HG03095 (cell line): ENCODE measurements around the gene TCERG1L.
"Not testable (repeated sequence)": the region's sequence is repeated elsewhere in the genome, so short reads cannot be mapped to it uniquely, and the experiment has no call there.

ENCODE experiments used
- ATAC-seq: cut with Tn5 transposase; IDR thresholded peaks from one replicate; pipeline ENCODE4 v1.9.1; 2021; ENCODE audit warnings: moderate library complexity; ENCODE audit not compliant: unreplicated experiment

Gene TCERG1L

GRCh38 chr10:131250454-131251145, 60.9 kb downstream of the TCERG1L start:
- no peak for ATAC-seq

GRCh38 chr10:131249955-131250344, 61.6 kb downstream of the TCERG1L start:
- ATAC-seq, result no peak

- ATAC-seq, result no peak
These were observed 62.1 kb downstream of the TCERG1L start for GRCh38 chr10:131249238-131249954.

GRCh38 chr10:131248376-131249165, 63.0 kb downstream of the TCERG1L start:
- no peak for ATAC-seq

GRCh38 chr10:131247873-131248272, 63.6 kb downstream of the TCERG1L start:
- no peak for ATAC-seq

- no peak for ATAC-seq
These were observed 64.7 kb downstream of the TCERG1L start for GRCh38 chr10:131246775-131247174.

GRCh38 chr10:131246089-131246488, 65.4 kb downstream of the TCERG1L start:
- ATAC-seq, result no peak

GRCh38 chr10:131245475-131246059, 66.0 kb downstream of the TCERG1L start:
- ATAC-seq, result no peak

- no peak for ATAC-seq
These were observed 66.7 kb downstream of the TCERG1L start for GRCh38 chr10:131244836-131245235.

GRCh38 chr10:131243076-131243475, 68.4 kb downstream of the TCERG1L start:
- ATAC-seq, result no peak

GRCh38 chr10:131242007-131242406, 69.5 kb downstream of the TCERG1L start:
- no peak for ATAC-seq

- ATAC-seq, result no peak
These were observed 70.8 kb downstream of the TCERG1L start for GRCh38 chr10:131240691-131241090.

- no peak for ATAC-seq
These were observed 71.6 kb downstream of the TCERG1L start for GRCh38 chr10:131239926-131240325.

- ATAC-seq, result no peak
These were observed 72.1 kb downstream of the TCERG1L start for GRCh38 chr10:131239450-131239849.

- no peak for ATAC-seq
These were observed 72.7 kb downstream of the TCERG1L start for GRCh38 chr10:131238669-131239280.

GRCh38 chr10:131237991-131238651, 73.4 kb downstream of the TCERG1L start:
- ATAC-seq, result no peak

- not testable (repeated sequence) for ATAC-seq
These were observed 76.9 kb downstream of the TCERG1L start for GRCh38 chr10:131234606-131235005.

GRCh38 chr10:131233611-131234258, 77.8 kb downstream of the TCERG1L start:
- no peak for ATAC-seq

GRCh38 chr10:131231965-131232541, 79.5 kb downstream of the TCERG1L start:
- no peak for ATAC-seq
